ENCODE results near the gene PRPF19.

- no peak for TF ChIP-seq CTCF (conservative IDR thresholded peaks at IDR 0.05; ENCODE audit: low read depth, low read length)
- TF ChIP-seq EZH2 (IDR thresholded peaks at IDR 0.05; ENCODE audit: borderline replicate concordance, low read depth, low read length, poor library complexity, severe bottlenecking): no peak
These were observed 6.4 kb downstream of the PRPF19 start for GRCh38 chr11:60899977-60900376.

Measured in A673 (cell line).